ENCODE data around the gene HBD.

DNA sequence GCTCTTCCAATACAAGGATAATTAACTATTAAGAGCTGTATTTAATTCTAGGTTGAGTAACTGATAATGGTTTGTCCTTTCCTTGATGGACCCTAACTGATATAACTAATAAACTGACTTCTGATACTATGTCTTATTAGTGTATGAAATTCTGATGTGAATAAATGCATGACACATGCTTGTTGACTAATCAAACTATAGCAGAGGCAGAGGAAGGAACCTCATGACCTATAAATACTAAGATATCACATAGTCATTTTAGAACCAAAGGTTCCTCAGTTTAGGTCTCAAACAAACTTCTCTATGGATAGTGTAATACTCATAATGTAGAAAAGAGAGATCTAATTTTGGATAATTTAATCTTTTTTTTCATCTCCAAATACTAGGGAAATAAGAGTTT lies 4.8 kb upstream of the HBD start:
- TF ChIP-seq CTCF (IDR thresholded peaks at IDR 0.05; ENCODE audit: low read length) (no peak), EZH2phosphoT487 (IDR thresholded peaks at IDR 0.05; ENCODE audit: low read length) (no peak)
